Esophagus squamous epithelium (tissue), 4 donors: ENCODE measurements around the gene TPRX1.

Source experiments
- CTCF ChIP-seq, 6 experiments: fragments of 450-650 bp in 4 of 6; fragments of 200-600 bp in 2 of 6; sonication (generic) in 2 of 6; IDR thresholded peaks; one replicate each; pipeline ENCODE4 v1.5.1; 2016 to 2019; ENCODE audit warnings: antibody characterized with exemption in 6 of 6, mild to moderate bottlenecking in 4 of 6, moderate library complexity in 4 of 6
- POLR2A ChIP-seq, 4 donors: fragments of 450-650 bp; IDR thresholded peaks; one replicate each; pipeline ENCODE4 v1.6.1; 2017; ENCODE audit warnings: antibody characterized with exemption in 4 of 4, mild to moderate bottlenecking in 4 of 4, moderate library complexity in 3 of 4

DNA sequence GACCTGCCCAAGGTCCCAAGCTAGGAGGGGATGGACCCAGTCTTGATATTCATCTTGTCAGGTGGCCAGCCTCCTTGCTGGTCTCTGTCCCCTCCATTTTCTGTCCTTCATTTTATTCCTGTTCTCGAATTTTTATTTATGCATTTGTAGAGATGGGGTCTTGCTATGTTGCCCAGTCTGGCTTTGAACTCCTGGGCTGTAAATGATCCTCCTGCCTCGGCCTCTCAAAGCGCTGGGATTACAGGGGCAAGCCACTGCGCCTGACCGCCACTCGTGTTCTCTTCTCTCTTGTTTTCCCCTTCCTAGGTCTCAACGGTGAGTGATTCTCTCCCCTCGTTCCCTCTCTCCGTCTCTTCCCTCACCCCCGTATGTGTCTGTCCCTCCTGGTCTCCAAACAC lies 44.1 kb upstream of the TPRX1 start:
- TF ChIP-seq CTCF (IDR thresholded peaks at IDR 0.05) (no peak), POLR2A (IDR thresholded peaks at IDR 0.05) (no peak)
